Spleen (tissue), 11 donors: ENCODE data around the gene IL1RAPL1. TPM values are rescaled to one million over a fixed set of nuclear protein-coding genes. Genes with fewer than 3 reads are reported as not detected.

Source experiments
- DNase-seq: peaks from one replicate; pipeline ENCODE4 v3.0.0-alpha.2; 2020
- H3K27ac ChIP-seq, 8 donors: fragments of 200-600 bp; sonication (generic) in 7 of 8; 1 replicate in 4 of 8; 2 replicates in 4 of 8; pipeline versions ENCODE4 v1.5.0 to v1.8.0; 2016 to 2021; ENCODE audit warnings: inconsistent platforms in 4 of 8, mild to moderate bottlenecking in 4 of 8, moderate library complexity in 1 of 8
- H3K27me3 ChIP-seq, 7 donors: fragments of 200-600 bp; sonication (generic) in 6 of 7; replicated peaks in 1 of 7; 1 replicate in 4 of 7; 2 replicates in 3 of 7; pipeline versions ENCODE4 v1.5.0 to v1.8.0; 2016 to 2021; ENCODE audit warnings: inconsistent platforms in 3 of 7, mild to moderate bottlenecking in 1 of 7
- H3K36me3 ChIP-seq, 6 donors: fragments of 200-600 bp; sonication (generic) in 5 of 6; 1 replicate in 4 of 6; 2 replicates in 2 of 6; pipeline versions ENCODE4 v1.5.0 to v1.8.0; 2016 to 2021; ENCODE audit warnings: inconsistent platforms in 2 of 6
- H3K4me1 ChIP-seq, 6 donors: fragments of 200-600 bp; sonication (generic) in 5 of 6; 1 replicate in 3 of 6; 2 replicates in 3 of 6; pipeline versions ENCODE4 v1.5.0 to v1.8.0; 2016 to 2021; ENCODE audit warnings: inconsistent platforms in 3 of 6
- H3K4me3 ChIP-seq, 8 donors: fragments of 200-600 bp; sonication (generic) in 7 of 8; 1 replicate in 4 of 8; 2 replicates in 4 of 8; pipeline versions ENCODE4 v1.5.0 to v1.8.0; 2016 to 2021; ENCODE audit warnings: inconsistent platforms in 4 of 8, mild to moderate bottlenecking in 4 of 8, moderate library complexity in 2 of 8
- H3K9me3 ChIP-seq, 8 donors: fragments of 200-600 bp; sonication (generic) in 7 of 8; 1 replicate in 4 of 8; 2 replicates in 4 of 8; pipeline versions ENCODE4 v1.5.0 to v1.8.0; 2016 to 2021; ENCODE audit warnings: inconsistent platforms in 4 of 8
- CTCF ChIP-seq, 11 experiments: fragments of 200-600 bp in 7 of 11; fragments of 450-650 bp in 4 of 11; sonication (generic) in 4 of 11; IDR thresholded peaks in 8 of 11; conservative IDR thresholded peaks in 3 of 11; 1 replicate in 7 of 11; 2 replicates in 4 of 11; pipeline versions ENCODE4 v1.4.0 to v1.8.0; 2016 to 2021; ENCODE audit warnings: antibody characterized with exemption in 11 of 11, inconsistent platforms in 4 of 11, mild to moderate bottlenecking in 1 of 11
- POLR2A ChIP-seq, 3 donors: fragments of 450-650 bp; IDR thresholded peaks; one replicate each; pipeline ENCODE4 v1.5.1; 2017; ENCODE audit warnings: antibody characterized with exemption in 3 of 3, mild to moderate bottlenecking in 1 of 3
- POLR2AphosphoS5 ChIP-seq, 3 donors: sonication (generic); formaldehyde crosslinking; IDR thresholded peaks; one replicate each; pipeline ENCODE4 v1.5.1; 2017; ENCODE audit warnings: antibody characterized with exemption in 3 of 3
- WGBS, 5 donors: extraction: QIAGEN DNeasy Blood & Tissue Kit in 3 of 5; methylation state at CpG; one replicate each; pipeline versions ENCODE4 v1.1.5 to v1.1.7; 2013 to 2018; 5-methylcytosine and 5-hydroxymethylcytosine counted together
- intact Hi-C: fragments of 100-400 bp; cut with DNase I; formaldehyde crosslinking; loops from one replicate; pipeline ENCODE4 v1.15.0; 2023; ENCODE audit warnings: low total_unique reads
- polyA plus RNA-seq, 3 donors: library from polyadenylated mRNA; stranded (reverse); fragments of 200-250 nt; gene quantifications; one replicate each; pipeline ENCODE4 v1.2.1, GENCODE V29; 2013
- total RNA-seq, 7 donors: library from RNA; depleted of rRNA in 3 of 7; stranded (reverse); fragments of >200 nt in 3 of 7; fragmentation: NEBNext Ultra II Directional in 4 of 7; extraction: Animal tissue kit (Norgen Biotek cat#: 25700) in 4 of 7; gene quantifications; one replicate each; pipeline versions ENCODE4 v1.1.0 to v1.2.1, GENCODE V29; 2016 to 2021
- donor health status: healthy with polysubstance abuse.
- donor health status: DM: no; HTN: no; CAD: no; lungs with moderate emphysema.
- donor health status: DM: no; HTN: no; CAD: no.
- donor health status: Bipolar disorder and iron deficiency.
- donor health status: healthy.
- donor health status: DM: no; HTN: no; CAD: no.
- donor health status: DM: yes; HTN: yes; CAD: no.

Gene IL1RAPL1
- total and polyA plus RNA-seq, 10 donors: 0.03 to 0.19 TPM; not detected in 8

- Histone ChIP-seq H3K9me3 (no peaks in the 10 kb centered on the region), H3K4me3 (no peak overlapping the region), H3K36me3 (no peaks in the 10 kb centered on the region), H3K27ac (no peak overlapping the region), H3K27me3 (no peaks in the 10 kb centered on the region), H3K4me1 (no peaks in the 10 kb centered on the region)
- WGBS, 5 donors: 31 to 57% (median 48%) methylated on average over 4 of the region's 4 CpGs
- TF ChIP-seq CTCF (IDR thresholded peaks at IDR 0.05 in 8 of 11, conservative IDR thresholded peaks at IDR 0.05 in 3 of 11): no peak
- no peak for TF ChIP-seq POLR2A (IDR thresholded peaks at IDR 0.05)
- no peak for TF ChIP-seq POLR2AphosphoS5 (IDR thresholded peaks at IDR 0.05)
- intact Hi-C loops: no loop called here
- DNase-seq: no peak
These were observed 710.0 kb downstream of the IL1RAPL1 start for GRCh38 chrX:29297171-29297800.

GRCh38 chrX:29299684-29300083 lies 712.4 kb downstream of the IL1RAPL1 start:
- Histone ChIP-seq H3K4me1 (no peaks in the 10 kb centered on the region), H3K4me3 (no peak overlapping the region), H3K27me3 (peaks cover 0 to 1% (median 0%) of the 10 kb centered on the region in 7 donors), H3K36me3 (no peaks in the 10 kb centered on the region), H3K27ac (no peak overlapping the region), H3K9me3 (no peaks in the 10 kb centered on the region)
- 69 to 81% (median 76%) methylated on average over 2 of the region's 2 CpGs for WGBS, 5 donors
- no peak for DNase-seq
- no peak for TF ChIP-seq CTCF (IDR thresholded peaks at IDR 0.05 in 8 of 11, conservative IDR thresholded peaks at IDR 0.05 in 3 of 11)
- no peak for TF ChIP-seq POLR2AphosphoS5 (IDR thresholded peaks at IDR 0.05)
- no peak for TF ChIP-seq POLR2A (IDR thresholded peaks at IDR 0.05)
- intact Hi-C loops: no loop called here

- H3K9me3 ChIP-seq: no peaks in the 10 kb centered on the region
- peaks cover 0 to 5% (median 0%) of the 10 kb centered on the region in 7 donors for H3K27me3 ChIP-seq
- no peak for TF ChIP-seq POLR2AphosphoS5 (IDR thresholded peaks at IDR 0.05)
- TF ChIP-seq CTCF (IDR thresholded peaks at IDR 0.05 in 8 of 11, conservative IDR thresholded peaks at IDR 0.05 in 3 of 11): no peak
- TF ChIP-seq POLR2A (IDR thresholded peaks at IDR 0.05): no peak
- no peak for DNase-seq
- WGBS, 5 donors: 41 to 72% (median 57%) methylated on average over 4 of the region's 4 CpGs
- no peak overlapping the region for H3K27ac ChIP-seq
- H3K4me1 ChIP-seq: no peaks in the 10 kb centered on the region
- intact Hi-C loops: no loop called here
- no peaks in the 10 kb centered on the region for H3K36me3 ChIP-seq
- no peak overlapping the region for H3K4me3 ChIP-seq
These were observed 721.5 kb downstream of the IL1RAPL1 start for GRCh38 chrX:29308726-29309125.

- H3K36me3 ChIP-seq: no peaks in the 10 kb centered on the region
- no peaks in the 10 kb centered on the region for H3K9me3 ChIP-seq
- H3K27me3 ChIP-seq: no peaks in the 10 kb centered on the region
- intact Hi-C loops: no loop called here
- DNase-seq: no peak
- no peak overlapping the region for H3K4me3 ChIP-seq
- no peak for TF ChIP-seq POLR2AphosphoS5 (IDR thresholded peaks at IDR 0.05)
- no peak for TF ChIP-seq CTCF (IDR thresholded peaks at IDR 0.05 in 8 of 11, conservative IDR thresholded peaks at IDR 0.05 in 3 of 11)
- TF ChIP-seq POLR2A (IDR thresholded peaks at IDR 0.05): no peak
- H3K27ac ChIP-seq: no peak overlapping the region
- 39 to 67% (median 56%) methylated on average over 3 of the region's 3 CpGs for WGBS, 5 donors
- no peaks in the 10 kb centered on the region for H3K4me1 ChIP-seq
These were observed 728.7 kb downstream of the IL1RAPL1 start for GRCh38 chrX:29315931-29316330.
